ENCODE results near the gene GRIN3A. TPM values are rescaled to one million over a fixed set of nuclear protein-coding genes. Genes with fewer than 3 reads are reported as not detected.

Gene GRIN3A
- total RNA-seq, 3 donors from 2014 or later (not counting 1 experiment from before 2014, with no cell fraction given) = not detected

DNA sequence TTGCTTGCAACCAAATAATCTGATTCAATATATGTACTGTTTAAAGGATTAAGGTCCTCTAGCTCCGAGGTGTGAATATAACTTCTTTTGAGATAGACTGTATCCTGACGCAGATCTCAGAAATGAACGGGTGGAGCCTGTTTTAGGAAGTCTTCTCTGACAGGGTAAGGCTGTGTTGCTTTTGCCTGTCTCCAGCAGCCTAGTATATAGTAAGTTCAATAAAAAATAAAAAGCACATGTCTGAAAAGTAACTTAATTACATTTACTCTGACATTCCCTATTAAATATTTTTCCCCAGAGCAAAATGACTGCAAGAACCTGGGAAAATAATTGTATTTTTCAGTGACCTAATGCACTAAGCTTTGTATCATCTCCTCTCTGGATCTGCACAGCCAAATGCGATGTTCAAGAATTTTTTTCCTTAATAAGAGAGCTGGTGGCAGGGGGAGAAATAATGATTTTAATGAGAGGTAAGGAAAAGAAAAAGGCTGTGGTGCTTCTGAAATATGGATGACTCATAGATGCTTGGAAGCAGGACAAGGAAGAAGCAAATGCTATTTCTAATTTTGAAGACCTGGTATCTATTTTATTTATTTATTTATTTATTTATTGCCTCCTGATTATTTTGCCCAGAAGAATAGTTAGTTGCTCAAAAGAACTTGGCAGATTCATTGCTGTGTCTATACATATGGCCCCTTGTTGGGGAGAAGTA, 151.0 kb downstream of the GRIN3A start:
- intact Hi-C loops (cut with micrococcal nuclease) = no loop called here
- no peak overlapping the region for H3K27ac Mint-ChIP-seq
- ATAC-seq = no peak
- Histone ChIP-seq H3K4me1 (ENCODE audit: control insufficient read depth, insufficient read depth, low read length) (no peaks in the 10 kb centered on the region), H3K27ac (ENCODE audit: low read length) (no peak overlapping the region), H3K9me3 (ENCODE audit: control insufficient read depth, insufficient read depth, low read length) (no peaks in the 10 kb centered on the region), H3K36me3 (ENCODE audit: control insufficient read depth, insufficient read depth, low read length) (no peaks in the 10 kb centered on the region), H3K27me3 (ENCODE audit: control insufficient read depth, insufficient read depth, low read length) (no peaks in the 10 kb centered on the region), H3K4me3 (ENCODE audit: low read length) (no peak overlapping the region)
- DNase-seq = no peak
- no peaks in the 10 kb centered on the region for H3K4me1 Mint-ChIP-seq
- H3K27me3 Mint-ChIP-seq (ENCODE audit: low read depth in 2 of 2) = peaks cover 0 to 5% of the 10 kb centered on the region in 2 donors
- H3K4me3 Mint-ChIP-seq = no peak overlapping the region
- 98% methylated on average over 4 of the region's 4 CpGs for WGBS (ENCODE audit: insufficient coverage)
- TF ChIP-seq, protein P1, sequence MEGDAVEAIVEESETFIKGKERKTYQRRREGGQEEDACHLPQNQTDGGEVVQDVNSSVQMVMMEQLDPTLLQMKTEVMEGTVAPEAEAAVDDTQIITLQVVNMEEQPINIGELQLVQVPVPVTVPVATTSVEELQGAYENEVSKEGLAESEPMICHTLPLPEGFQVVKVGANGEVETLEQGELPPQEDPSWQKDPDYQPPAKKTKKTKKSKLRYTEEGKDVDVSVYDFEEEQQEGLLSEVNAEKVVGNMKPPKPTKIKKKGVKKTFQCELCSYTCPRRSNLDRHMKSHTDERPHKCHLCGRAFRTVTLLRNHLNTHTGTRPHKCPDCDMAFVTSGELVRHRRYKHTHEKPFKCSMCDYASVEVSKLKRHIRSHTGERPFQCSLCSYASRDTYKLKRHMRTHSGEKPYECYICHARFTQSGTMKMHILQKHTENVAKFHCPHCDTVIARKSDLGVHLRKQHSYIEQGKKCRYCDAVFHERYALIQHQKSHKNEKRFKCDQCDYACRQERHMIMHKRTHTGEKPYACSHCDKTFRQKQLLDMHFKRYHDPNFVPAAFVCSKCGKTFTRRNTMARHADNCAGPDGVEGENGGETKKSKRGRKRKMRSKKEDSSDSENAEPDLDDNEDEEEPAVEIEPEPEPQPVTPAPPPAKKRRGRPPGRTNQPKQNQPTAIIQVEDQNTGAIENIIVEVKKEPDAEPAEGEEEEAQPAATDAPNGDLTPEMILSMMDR (IDR thresholded peaks at IDR 0.05) = no peak
- H3K36me3 Mint-ChIP-seq = no peaks in the 10 kb centered on the region
- no peaks in the 10 kb centered on the region for H3K9me3 Mint-ChIP-seq

DNA sequence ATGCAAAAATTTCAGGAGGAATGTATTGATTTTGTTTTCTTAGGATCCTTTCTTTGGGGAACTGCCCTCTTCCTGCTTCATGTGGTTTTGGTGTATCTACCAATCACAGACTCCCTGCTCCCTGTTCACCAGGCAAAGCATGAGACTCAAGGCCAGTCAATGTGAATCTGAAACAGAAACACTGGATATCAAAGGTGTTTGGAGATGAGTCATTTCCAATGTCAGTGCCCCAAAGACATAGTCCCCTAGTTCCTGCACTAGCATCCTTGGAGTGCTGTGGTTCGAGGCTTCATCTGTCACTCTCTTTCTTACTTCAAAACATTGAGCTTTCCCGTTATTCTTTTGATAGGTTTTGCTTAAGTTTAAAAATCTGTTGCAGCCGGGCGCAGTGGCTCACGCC, 151.8 kb downstream of the GRIN3A start:
- Mint-ChIP-seq H3K36me3 (no peaks in the 10 kb centered on the region), H3K4me1 (no peaks in the 10 kb centered on the region), H3K4me3 (no peak overlapping the region), H3K27me3 (ENCODE audit: low read depth in 2 of 2) (peaks cover 0 to 5% of the 10 kb centered on the region in 2 donors), H3K27ac (no peak overlapping the region), H3K9me3 (no peaks in the 10 kb centered on the region)
- Histone ChIP-seq H3K4me1 (ENCODE audit: control insufficient read depth, insufficient read depth, low read length) (no peaks in the 10 kb centered on the region), H3K27me3 (ENCODE audit: control insufficient read depth, insufficient read depth, low read length) (no peaks in the 10 kb centered on the region), H3K9me3 (ENCODE audit: control insufficient read depth, insufficient read depth, low read length) (no peaks in the 10 kb centered on the region), H3K4me3 (ENCODE audit: low read length) (no peak overlapping the region), H3K27ac (ENCODE audit: low read length) (no peak overlapping the region), H3K36me3 (ENCODE audit: control insufficient read depth, insufficient read depth, low read length) (no peaks in the 10 kb centered on the region)
- 72% methylated on average over 5 of the region's 5 CpGs for WGBS (ENCODE audit: insufficient coverage)
- TF ChIP-seq, protein P1 (IDR thresholded peaks at IDR 0.05) = no peak
- ATAC-seq = no peak
- intact Hi-C loops (cut with micrococcal nuclease) = no loop called here
- DNase-seq = no peak

DNA sequence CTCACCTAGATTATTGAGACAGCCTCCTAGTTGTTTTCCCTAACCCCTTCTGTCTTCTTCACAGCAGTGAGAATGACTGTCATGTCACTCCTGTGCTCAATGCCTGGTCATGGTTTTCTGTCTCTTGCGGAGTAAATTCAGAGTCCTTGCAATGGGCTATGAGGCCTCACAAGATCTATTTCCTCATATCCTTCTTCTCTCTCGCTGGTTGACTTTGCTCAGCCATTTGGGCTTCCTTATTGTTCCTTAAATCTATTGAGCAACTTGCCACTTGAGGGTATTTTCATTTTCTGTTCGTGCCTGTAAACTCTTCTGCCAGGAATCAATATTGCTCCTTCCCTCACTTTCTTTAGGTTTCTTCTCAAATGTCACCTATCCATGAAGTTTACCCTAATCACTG, 152.7 kb downstream of the GRIN3A start:
- no peak for ATAC-seq
- Mint-ChIP-seq H3K4me1 (no peaks in the 10 kb centered on the region), H3K9me3 (no peaks in the 10 kb centered on the region), H3K27ac (no peak overlapping the region), H3K36me3 (no peaks in the 10 kb centered on the region), H3K4me3 (no peak overlapping the region), H3K27me3 (ENCODE audit: low read depth in 2 of 2) (peaks cover 0 to 5% of the 10 kb centered on the region in 2 donors)
- H3K9me3 ChIP-seq (ENCODE audit: control insufficient read depth, insufficient read depth, low read length) = no peaks in the 10 kb centered on the region
- H3K4me3 ChIP-seq (ENCODE audit: low read length) = no peak overlapping the region
- H3K27me3 ChIP-seq (ENCODE audit: control insufficient read depth, insufficient read depth, low read length) = no peaks in the 10 kb centered on the region
- H3K36me3 ChIP-seq (ENCODE audit: control insufficient read depth, insufficient read depth, low read length) = no peaks in the 10 kb centered on the region
- H3K27ac ChIP-seq (ENCODE audit: low read length) = no peak overlapping the region
- TF ChIP-seq, protein P1 (IDR thresholded peaks at IDR 0.05) = no peak
- 42% methylated on average over 3 of the region's 3 CpGs for WGBS (ENCODE audit: insufficient coverage)
- no peak for DNase-seq
- intact Hi-C loops (cut with micrococcal nuclease) = no loop called here
- H3K4me1 ChIP-seq (ENCODE audit: control insufficient read depth, insufficient read depth, low read length) = no peaks in the 10 kb centered on the region

DNA sequence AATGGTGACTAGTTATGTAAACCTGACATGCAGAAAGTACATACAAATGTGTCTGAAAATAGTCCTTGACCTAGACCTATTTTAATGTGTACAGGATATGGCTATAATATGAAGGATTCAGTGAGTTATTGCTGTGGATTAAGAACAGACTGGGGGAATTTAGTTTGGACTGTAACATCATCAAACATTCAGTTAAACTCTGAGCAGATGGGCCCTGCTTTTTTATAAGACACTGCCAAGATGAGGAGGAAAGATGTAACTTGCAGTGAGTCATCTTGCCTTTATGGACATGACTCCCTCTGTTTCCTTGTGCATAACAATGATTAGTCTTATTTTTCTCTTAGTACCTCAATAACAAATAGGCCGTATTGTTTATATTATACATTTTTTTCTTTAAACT, 155.9 kb downstream of the GRIN3A start:
- no peaks in the 10 kb centered on the region for H3K9me3 Mint-ChIP-seq
- TF ChIP-seq, protein P1 (IDR thresholded peaks at IDR 0.05) = no peak
- no peaks in the 10 kb centered on the region for H3K36me3 Mint-ChIP-seq
- no peaks in the 10 kb centered on the region for H3K36me3 ChIP-seq (ENCODE audit: control insufficient read depth, insufficient read depth, low read length)
- H3K27me3 ChIP-seq (ENCODE audit: control insufficient read depth, insufficient read depth, low read length) = no peaks in the 10 kb centered on the region
- H3K4me3 ChIP-seq (ENCODE audit: low read length) = no peak overlapping the region
- H3K27me3 Mint-ChIP-seq (ENCODE audit: low read depth in 2 of 2) = peaks cover 0 to 5% of the 10 kb centered on the region in 2 donors
- H3K4me1 Mint-ChIP-seq = peaks cover 0 to 6% of the 10 kb centered on the region in 2 donors
- H3K4me3 Mint-ChIP-seq = no peak overlapping the region
- ATAC-seq = no peak
- no peaks in the 10 kb centered on the region for H3K4me1 ChIP-seq (ENCODE audit: control insufficient read depth, insufficient read depth, low read length)
- DNase-seq = no peak
- WGBS (ENCODE audit: insufficient coverage) = no CpG with 5 or more reads among the region's 1 CpG
- H3K27ac Mint-ChIP-seq = no peak overlapping the region
- no peaks in the 10 kb centered on the region for H3K9me3 ChIP-seq (ENCODE audit: control insufficient read depth, insufficient read depth, low read length)
- H3K27ac ChIP-seq (ENCODE audit: low read length) = no peak overlapping the region
- intact Hi-C loops (cut with micrococcal nuclease) = no loop called here
